MCF 10A (cell line): ENCODE results near the gene FYCO1. TPM values are rescaled to one million over a fixed set of nuclear protein-coding genes. Genes with fewer than 3 reads are reported as not detected.

Experiments
- BruUV-seq: library from RNA; stranded (reverse); fragments of 400-500 nt; replicated peaks from 2 replicates; lab custom pipeline; 2021; lab: Mats Ljungman, UMichigan
- CTCF ChIA-PET: fragments of 300-600 bp; sonication (Branson Sonifier 250); formaldehyde crosslinking; extraction: SDS; loops from one replicate; lab custom pipeline; 2021; ENCODE audit warnings: antibody characterized with exemption, inconsistent platforms; lab: Yijun Ruan, JAX
- POLR2A ChIA-PET: fragments of 300-600, 350-650 bp; sonication (Branson Sonifier 250); formaldehyde crosslinking; extraction: SDS; loops from one replicate; lab custom pipeline; 2020; ENCODE audit warnings: antibody characterized with exemption, inconsistent platforms; lab: Yijun Ruan, JAX
- DNase-seq: peaks from one replicate; pipeline ENCODE4 v3.0.0-alpha.2; 2018; ENCODE audit not compliant: unreplicated experiment
- H3K27ac Mint-ChIP-seq: one replicate; pipeline ENCODE4 v1.8.0; 2022; ENCODE audit warnings: mild to moderate bottlenecking, low read depth, mixed read lengths; ENCODE audit not compliant: unreplicated experiment
- H3K27me3 Mint-ChIP-seq: one replicate; pipeline ENCODE4 v1.8.0; 2022; ENCODE audit warnings: mixed read lengths; ENCODE audit not compliant: insufficient read depth, unreplicated experiment
- H3K36me3 Mint-ChIP-seq: one replicate; pipeline ENCODE4 v1.8.0; 2022; ENCODE audit warnings: mild to moderate bottlenecking, moderate library complexity, mixed read lengths; ENCODE audit not compliant: insufficient read depth, unreplicated experiment
- H3K4me1 Mint-ChIP-seq: one replicate; pipeline ENCODE4 v1.8.0; 2022; ENCODE audit warnings: mixed read lengths; ENCODE audit not compliant: insufficient read depth, unreplicated experiment
- H3K4me3 Mint-ChIP-seq: one replicate; pipeline ENCODE4 v1.8.0; 2022; ENCODE audit warnings: mild to moderate bottlenecking, moderate library complexity, mixed read lengths; ENCODE audit not compliant: unreplicated experiment
- H3K9me3 Mint-ChIP-seq: one replicate; pipeline ENCODE4 v1.8.0; 2022; ENCODE audit warnings: mixed read lengths; ENCODE audit not compliant: unreplicated experiment
- intact Hi-C: fragments of 100-400 bp; cut with micrococcal nuclease; formaldehyde crosslinking; loops from 2 replicates; pipeline ENCODE4 v1.14.1; 2022
- total RNA-seq: library from RNA; stranded (reverse); gene quantifications from 2 replicates; pipeline ENCODE4 v1.2.3, GENCODE V29; 2022
- TF ChIP-seq, protein P1 (sequence below): fragments of 200-600 bp; IDR thresholded peaks from one replicate; pipeline ENCODE4 v1.8.0; 2022; ENCODE audit warnings: antibody characterized with exemption, mild to moderate bottlenecking; ENCODE audit not compliant: unreplicated experiment

The FYCO1 gene
- total RNA-seq, 1 experiment from 2014 or later, result 18.4 TPM

DNA sequence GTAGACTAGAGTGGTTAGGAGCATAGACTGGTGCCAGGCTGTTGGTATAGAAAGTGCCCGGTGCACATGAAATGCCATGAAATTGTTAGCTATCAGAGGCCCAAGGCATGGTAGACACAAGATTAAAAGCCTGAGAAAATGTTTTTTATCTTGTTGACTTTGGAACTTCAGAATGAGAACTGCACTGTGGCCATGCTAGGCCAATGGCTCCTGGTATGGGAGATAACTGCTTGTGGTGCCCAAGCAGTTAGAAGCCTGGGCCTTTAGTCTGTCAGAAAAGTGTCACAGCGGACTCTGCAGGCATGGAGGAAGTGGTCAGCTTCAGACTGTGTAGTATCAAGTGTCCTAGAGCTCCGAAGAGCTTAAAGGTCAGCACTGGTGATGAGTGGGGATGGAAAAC, 11.9 kb downstream of the FYCO1 start:
- no TSS peak for BruUV-seq
- no peaks in the 10 kb centered on the region for H3K9me3 Mint-ChIP-seq
- no peak for DNase-seq
- POLR2A ChIA-PET, result interaction anchor here (0.9 kb wide), 1 partner anchor 10 kb away, joined by 3 read pairs; no protein-coding TSS in a partner anchor
- no peaks in the 10 kb centered on the region for H3K27me3 Mint-ChIP-seq
- peaks cover 26% of the 10 kb centered on the region for H3K4me1 Mint-ChIP-seq
- CTCF ChIA-PET, result interaction anchor here (1.4 kb wide), 1 partner anchor 45 kb away, joined by 3 read pairs; no protein-coding TSS in a partner anchor
- TF ChIP-seq, protein P1, sequence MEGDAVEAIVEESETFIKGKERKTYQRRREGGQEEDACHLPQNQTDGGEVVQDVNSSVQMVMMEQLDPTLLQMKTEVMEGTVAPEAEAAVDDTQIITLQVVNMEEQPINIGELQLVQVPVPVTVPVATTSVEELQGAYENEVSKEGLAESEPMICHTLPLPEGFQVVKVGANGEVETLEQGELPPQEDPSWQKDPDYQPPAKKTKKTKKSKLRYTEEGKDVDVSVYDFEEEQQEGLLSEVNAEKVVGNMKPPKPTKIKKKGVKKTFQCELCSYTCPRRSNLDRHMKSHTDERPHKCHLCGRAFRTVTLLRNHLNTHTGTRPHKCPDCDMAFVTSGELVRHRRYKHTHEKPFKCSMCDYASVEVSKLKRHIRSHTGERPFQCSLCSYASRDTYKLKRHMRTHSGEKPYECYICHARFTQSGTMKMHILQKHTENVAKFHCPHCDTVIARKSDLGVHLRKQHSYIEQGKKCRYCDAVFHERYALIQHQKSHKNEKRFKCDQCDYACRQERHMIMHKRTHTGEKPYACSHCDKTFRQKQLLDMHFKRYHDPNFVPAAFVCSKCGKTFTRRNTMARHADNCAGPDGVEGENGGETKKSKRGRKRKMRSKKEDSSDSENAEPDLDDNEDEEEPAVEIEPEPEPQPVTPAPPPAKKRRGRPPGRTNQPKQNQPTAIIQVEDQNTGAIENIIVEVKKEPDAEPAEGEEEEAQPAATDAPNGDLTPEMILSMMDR, result no peak
- peaks cover 47% of the 10 kb centered on the region for H3K36me3 Mint-ChIP-seq
- intact Hi-C loops, result no loop called here
- no peak overlapping the region for H3K4me3 Mint-ChIP-seq
- no peak overlapping the region for H3K27ac Mint-ChIP-seq

DNA sequence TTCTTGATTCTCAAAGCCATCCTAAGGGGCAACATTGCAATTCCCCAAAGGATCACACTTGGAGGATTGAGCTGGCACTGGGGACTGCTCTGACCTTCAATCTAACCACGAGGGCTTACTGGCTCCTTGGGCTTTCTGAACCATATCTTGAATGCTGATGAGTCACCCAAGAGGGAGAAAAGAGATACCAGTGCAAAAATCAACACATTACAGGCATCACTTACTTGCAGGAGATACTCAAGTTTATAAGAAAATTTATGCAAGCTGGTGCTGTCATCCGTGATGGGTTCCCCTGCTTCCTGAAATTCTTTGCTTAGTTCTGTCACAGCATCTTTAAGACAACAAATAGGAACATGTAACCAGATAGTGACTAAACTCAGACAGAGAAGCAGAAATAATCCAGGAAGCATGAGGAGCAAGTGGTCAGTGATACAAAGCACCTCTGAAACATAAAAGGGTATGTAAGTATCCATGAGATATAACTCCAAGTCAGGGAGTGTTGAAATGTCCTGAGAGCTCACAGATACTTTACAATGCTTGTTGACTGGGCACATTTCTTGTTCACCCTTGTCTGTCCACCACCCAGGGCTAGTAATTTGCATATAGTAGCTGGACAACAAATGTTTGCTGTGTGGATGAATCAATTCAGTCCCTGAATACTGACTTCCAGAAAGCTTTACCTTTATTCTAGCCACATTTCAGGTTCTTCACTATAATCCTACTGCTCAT, 14.1 kb downstream of the FYCO1 start:
- no peaks in the 10 kb centered on the region for H3K9me3 Mint-ChIP-seq
- intact Hi-C loops, result no loop called here
- H3K4me1 Mint-ChIP-seq, result peaks cover 12% of the 10 kb centered on the region
- TF ChIP-seq, protein P1, result no peak
- H3K36me3 Mint-ChIP-seq, result peaks cover 60% of the 10 kb centered on the region
- no peak for DNase-seq
- H3K27me3 Mint-ChIP-seq, result no peaks in the 10 kb centered on the region
- POLR2A ChIA-PET, result interaction anchor here (0.6 to 1.1 kb wide), 3 partner anchors 9 to 157 kb away, joined by 3 read pairs; partner anchors contain the start of gene FYCO1
- H3K4me3 Mint-ChIP-seq, result no peak overlapping the region
- CTCF ChIA-PET, result interaction anchor here (0.6 to 1.2 kb wide), 2 partner anchors 98 to 431 kb away, joined by 3 read pairs; no protein-coding TSS in a partner anchor
- no TSS peak for BruUV-seq
- H3K27ac Mint-ChIP-seq, result no peak overlapping the region

DNA sequence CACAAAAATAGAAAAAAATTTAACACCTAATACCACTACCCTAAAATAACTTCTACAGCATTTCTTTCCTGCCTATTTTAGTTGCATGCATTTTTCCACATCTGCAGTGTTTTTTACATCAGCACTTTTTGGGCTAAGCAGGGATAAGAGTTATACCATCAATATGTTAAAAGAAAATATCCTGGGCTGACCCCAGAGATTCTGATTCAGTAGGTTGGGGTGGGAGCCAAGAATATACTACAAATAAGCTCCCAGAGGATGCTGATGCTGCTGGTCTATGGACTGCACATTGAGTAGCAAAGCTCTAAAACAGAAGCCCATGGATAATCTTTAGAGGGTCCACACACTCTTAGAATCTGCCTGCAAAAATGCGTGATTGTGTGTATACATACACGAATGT, 14.8 kb downstream of the FYCO1 start:
- H3K4me1 Mint-ChIP-seq, result peaks cover 6% of the 10 kb centered on the region
- H3K4me3 Mint-ChIP-seq, result no peak overlapping the region
- H3K27ac Mint-ChIP-seq, result no peak overlapping the region
- H3K27me3 Mint-ChIP-seq, result no peaks in the 10 kb centered on the region
- TF ChIP-seq, protein P1, result no peak
- POLR2A ChIA-PET, result interaction anchor here (0.7 to 1.1 kb wide), 2 partner anchors 8 to 15 kb away, joined by 3 read pairs; partner anchors contain the start of gene FYCO1
- CTCF ChIA-PET, result interaction anchor here (0.7 kb wide), 1 partner anchor 471 kb away, joined by 3 read pairs; no protein-coding TSS in a partner anchor
- H3K36me3 Mint-ChIP-seq, result peaks cover 65% of the 10 kb centered on the region
- no TSS peak for BruUV-seq
- no peak for DNase-seq
- H3K9me3 Mint-ChIP-seq, result no peaks in the 10 kb centered on the region
- intact Hi-C loops, result no loop called here

DNA sequence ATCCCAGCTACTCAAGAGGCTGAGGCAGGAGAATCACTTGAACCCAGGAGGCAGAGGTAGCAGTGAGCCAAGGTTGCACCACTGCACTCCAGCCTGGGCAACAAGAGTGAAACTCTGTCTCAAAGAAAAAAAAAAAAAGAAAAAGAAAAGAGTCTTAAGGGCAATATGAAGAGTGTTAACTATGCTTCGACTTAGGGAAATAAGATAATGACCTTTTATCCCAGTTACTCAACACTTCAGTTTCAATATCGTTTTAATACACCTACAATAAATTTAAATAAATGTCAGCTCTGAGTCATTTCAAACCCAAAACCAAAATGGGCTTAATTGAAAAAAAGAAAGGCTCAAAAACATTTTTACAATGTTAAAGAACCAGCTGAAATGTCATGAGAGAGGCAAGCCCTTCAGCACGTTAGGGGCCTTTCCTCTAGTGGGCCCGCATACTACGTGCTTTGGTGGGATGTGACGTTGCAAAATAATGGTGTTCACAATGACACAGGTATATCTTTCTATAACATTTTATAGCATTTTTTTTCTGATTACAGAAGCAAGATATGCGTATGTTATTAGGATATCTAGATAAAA, 15.3 kb downstream of the FYCO1 start:
- POLR2A ChIA-PET, result no interaction called here

More for the DNA sequence above, 15.3 kb downstream of the FYCO1 start:
- TF ChIP-seq, protein P1, result no peak
- DNase-seq, result no peak
- Mint-ChIP-seq H3K9me3 (no peaks in the 10 kb centered on the region), H3K27ac (no peak overlapping the region), H3K36me3 (peaks cover 67% of the 10 kb centered on the region), H3K4me1 (peaks cover 6% of the 10 kb centered on the region), H3K4me3 (no peak overlapping the region), H3K27me3 (no peaks in the 10 kb centered on the region)
- CTCF ChIA-PET, result interaction anchor here (0.7 to 1.2 kb wide), 2 partner anchors 78 to 470 kb away, joined by 3 read pairs; no protein-coding TSS in a partner anchor
- no TSS peak for BruUV-seq
- intact Hi-C loops, result no loop called here
